ENCODE results near the gene IL22RA1. TPM values are rescaled to one million over a fixed set of nuclear protein-coding genes. Genes with fewer than 3 reads are reported as not detected.

IL22RA1 gene
- total and polyA plus RNA-seq, 12 donors, result 0.06 to 0.76 (median 0.26) TPM; not detected in 2

- H3K4me3 ChIP-seq, result no peak overlapping the region
- no peak for DNase-seq
- no peaks in the 10 kb centered on the region for H3K9me3 ChIP-seq (replicated peaks in 1 of 3)
- 67 to 86% (median 84%) methylated on average over 3 of the region's 3 CpGs for WGBS, 4 donors
- H3K27me3 ChIP-seq, result no peaks in the 10 kb centered on the region
- no peak for TF ChIP-seq POLR2A (IDR thresholded peaks at IDR 0.05)
- TF ChIP-seq CTCF (IDR thresholded peaks at IDR 0.05), result no peak
- H3K27ac ChIP-seq, result no peak overlapping the region
- no peaks in the 10 kb centered on the region for H3K4me1 ChIP-seq (replicated peaks in 1 of 2)
- intact Hi-C loops (cut with DNase I), result no loop called here
- no peaks in the 10 kb centered on the region for H3K36me3 ChIP-seq (replicated peaks in 1 of 2)
Observed at GRCh38 chr1:24164004-24164403, 21.1 kb upstream of the IL22RA1 start.

GRCh38 chr1:24162201-24162600 lies 19.3 kb upstream of the IL22RA1 start:
- no peak for TF ChIP-seq POLR2A (IDR thresholded peaks at IDR 0.05)
- no peak for TF ChIP-seq CTCF (IDR thresholded peaks at IDR 0.05)
- intact Hi-C loops (cut with DNase I), result no loop called here
- 71 to 86% (median 78%) methylated on average over 5 of the region's 5 CpGs for WGBS, 4 donors

GRCh38 chr1:24161270-24161669 lies 18.3 kb upstream of the IL22RA1 start:
- Histone ChIP-seq H3K27ac (no peak overlapping the region), H3K27me3 (no peaks in the 10 kb centered on the region), H3K36me3 (replicated peaks in 1 of 2) (no peaks in the 10 kb centered on the region), H3K4me3 (no peak overlapping the region), H3K9me3 (replicated peaks in 1 of 3) (no peaks in the 10 kb centered on the region), H3K4me1 (replicated peaks in 1 of 2) (no peaks in the 10 kb centered on the region)
- intact Hi-C loops (cut with DNase I), result no loop called here
- DNase-seq, result no peak
- 86 to 100% (median 89%) methylated on average over 2 to 4 of the region's 4 CpGs for WGBS, 4 donors
- no peak for TF ChIP-seq CTCF (IDR thresholded peaks at IDR 0.05)
- TF ChIP-seq POLR2A (IDR thresholded peaks at IDR 0.05), result no peak

More at GRCh38 chr1:24162201-24162600, 19.3 kb upstream of the IL22RA1 start:
- Histone ChIP-seq H3K4me1 (replicated peaks in 1 of 2) (no peaks in the 10 kb centered on the region), H3K4me3 (no peak overlapping the region), H3K9me3 (replicated peaks in 1 of 3) (no peaks in the 10 kb centered on the region), H3K27ac (no peak overlapping the region), H3K36me3 (replicated peaks in 1 of 2) (no peaks in the 10 kb centered on the region), H3K27me3 (no peaks in the 10 kb centered on the region)
- DNase-seq, result no peak

GRCh38 chr1:24159366-24159765 lies 16.4 kb upstream of the IL22RA1 start:
- no peaks in the 10 kb centered on the region for H3K4me1 ChIP-seq (replicated peaks in 1 of 2)
- no peak for DNase-seq
- TF ChIP-seq POLR2A (IDR thresholded peaks at IDR 0.05) (no peak), CTCF (IDR thresholded peaks at IDR 0.05) (no peak)
- no peaks in the 10 kb centered on the region for H3K9me3 ChIP-seq (replicated peaks in 1 of 3)
- intact Hi-C loops (cut with DNase I), result no loop called here
- H3K36me3 ChIP-seq (replicated peaks in 1 of 2), result no peaks in the 10 kb centered on the region
- H3K27me3 ChIP-seq, result no peaks in the 10 kb centered on the region
- no peak overlapping the region for H3K27ac ChIP-seq
- no peak overlapping the region for H3K4me3 ChIP-seq
- 87 to 96% (median 92%) methylated on average over 5 of the region's 5 CpGs for WGBS, 4 donors
